Measurements from ENCODE around the gene GALNT9. TPM values are rescaled to one million over a fixed set of nuclear protein-coding genes. Genes with fewer than 3 reads are reported as not detected.

Gene GALNT9
- total and polyA plus RNA-seq, 2 donors (not counting 1 experiment from before 2014, with no cell fraction given) = 0.71 to 2.4 TPM

GRCh38 chr12:132250707-132251106, 78.7 kb downstream of the GALNT9 start:
- Histone ChIP-seq H4K20me1 (ENCODE audit: control insufficient read depth, insufficient read depth, low read length, poor library complexity, severe bottlenecking) (no peaks in the 10 kb centered on the region), H3K9ac (ENCODE audit: low read length) (no peak overlapping the region), H3K4me3 (ENCODE audit: control extremely low read depth in 1 of 5, extremely low read depth in 1 of 5, insufficient read depth in 1 of 5, low read depth in 2 of 5, low read length in 4 of 5) (no peak overlapping the region), H3K27ac (ENCODE audit: low read length in 2 of 2) (no peak overlapping the region), H2AFZ (ENCODE audit: insufficient read depth, low read depth, low read length, poor library complexity, severe bottlenecking) (no peak overlapping the region), H3K27me3 (replicated peaks in 1 of 4; ENCODE audit: control extremely low read depth in 1 of 4, control insufficient read depth in 3 of 4, insufficient read depth in 4 of 4, low read length in 3 of 4) (peaks cover 0 to 3% (median 0%) of the 10 kb centered on the region in 4 experiments), H3K9me3 (ENCODE audit: control extremely low read depth in 1 of 3, control insufficient read depth in 2 of 3, insufficient read depth in 1 of 3, low read length in 2 of 3) (no peaks in the 10 kb centered on the region), H3K79me2 (ENCODE audit: control insufficient read depth, insufficient read depth, low read length) (no peaks in the 10 kb centered on the region), H3K4me2 (replicated peaks; ENCODE audit: low read depth, low read length, poor library complexity, severe bottlenecking) (no peak overlapping the region), H3K36me3 (replicated peaks in 1 of 2; ENCODE audit: control extremely low read depth in 1 of 2, control insufficient read depth in 1 of 2, extremely low read depth in 1 of 2, insufficient read depth in 2 of 2, low read length in 1 of 2) (no peaks in the 10 kb centered on the region), H3K4me1 (ENCODE audit: control insufficient read depth in 2 of 2, insufficient read depth in 2 of 2, low read length in 2 of 2) (no peaks in the 10 kb centered on the region)
- POLR2A ChIA-PET = no interaction called here
- CTCF ChIA-PET = no interaction called here
- Mint-ChIP-seq H3K27ac (no peak overlapping the region), H3K27me3 (peaks cover 9% of the 10 kb centered on the region), H3K4me3 (no peak overlapping the region), H3K4me1 (no peaks in the 10 kb centered on the region), H3K9me3 (ENCODE audit: insufficient read depth) (no peaks in the 10 kb centered on the region)
- no peak for TF ChIP-seq EZH2 (IDR thresholded peaks at IDR 0.05; ENCODE audit: borderline replicate concordance, insufficient read depth, low read depth, low read length, poor library complexity, severe bottlenecking)
- no peak for TF ChIP-seq CTCF (IDR thresholded peaks at IDR 0.05)
- DNase-seq = no peak
- 94% methylated on average over 33 of the region's 33 CpGs for WGBS (ENCODE audit: insufficient coverage)
- ATAC-seq (ENCODE audit: low read depth) = no peak
- intact Hi-C loops (cut with micrococcal nuclease) = no loop called here

GRCh38 chr12:132249689-132250478, 79.5 kb downstream of the GALNT9 start:
- Histone ChIP-seq H3K4me1 (ENCODE audit: control insufficient read depth in 2 of 2, insufficient read depth in 2 of 2, low read length in 2 of 2) (no peaks in the 10 kb centered on the region), H3K36me3 (replicated peaks in 1 of 2; ENCODE audit: control extremely low read depth in 1 of 2, control insufficient read depth in 1 of 2, extremely low read depth in 1 of 2, insufficient read depth in 2 of 2, low read length in 1 of 2) (no peaks in the 10 kb centered on the region), H3K4me2 (replicated peaks; ENCODE audit: low read depth, low read length, poor library complexity, severe bottlenecking) (no peak overlapping the region), H2AFZ (ENCODE audit: insufficient read depth, low read depth, low read length, poor library complexity, severe bottlenecking) (no peak overlapping the region), H3K9me3 (ENCODE audit: control extremely low read depth in 1 of 3, control insufficient read depth in 2 of 3, insufficient read depth in 1 of 3, low read length in 2 of 3) (no peaks in the 10 kb centered on the region), H3K27ac (ENCODE audit: low read length in 2 of 2) (no peak overlapping the region), H3K4me3 (ENCODE audit: control extremely low read depth in 1 of 5, extremely low read depth in 1 of 5, insufficient read depth in 1 of 5, low read depth in 2 of 5, low read length in 4 of 5) (no peak overlapping the region), H3K27me3 (replicated peaks in 1 of 4; ENCODE audit: control extremely low read depth in 1 of 4, control insufficient read depth in 3 of 4, insufficient read depth in 4 of 4, low read length in 3 of 4) (peaks cover 0 to 3% (median 0%) of the 10 kb centered on the region in 4 experiments), H3K79me2 (ENCODE audit: control insufficient read depth, insufficient read depth, low read length) (no peaks in the 10 kb centered on the region), H3K9ac (ENCODE audit: low read length) (no peak overlapping the region), H4K20me1 (ENCODE audit: control insufficient read depth, insufficient read depth, low read length, poor library complexity, severe bottlenecking) (no peaks in the 10 kb centered on the region)
- no peak for ATAC-seq (ENCODE audit: low read depth)
- Mint-ChIP-seq H3K4me1 (no peaks in the 10 kb centered on the region), H3K27me3 (peaks cover 9% of the 10 kb centered on the region), H3K9me3 (ENCODE audit: insufficient read depth) (no peaks in the 10 kb centered on the region), H3K4me3 (no peak overlapping the region), H3K27ac (no peak overlapping the region)
- TF ChIP-seq EZH2 (IDR thresholded peaks at IDR 0.05; ENCODE audit: borderline replicate concordance, insufficient read depth, low read depth, low read length, poor library complexity, severe bottlenecking) (no peak), CTCF (IDR thresholded peaks at IDR 0.05) (no peak)
- 92% methylated on average over 38 of the region's 39 CpGs for WGBS (ENCODE audit: insufficient coverage)
- intact Hi-C loops (cut with micrococcal nuclease) = no loop called here
- no peak for DNase-seq
- POLR2A ChIA-PET = no interaction called here
- CTCF ChIA-PET = no interaction called here

Measured in B cell (primary cell).